Umbilical cord (tissue), 2 donors: Measurements from ENCODE around the gene HINT2. TPM values are rescaled to one million over a fixed set of nuclear protein-coding genes. Genes with fewer than 3 reads are reported as not detected.

ENCODE experiments used
- DNase-seq: peaks from one replicate; pipeline ENCODE4 v3.0.0-alpha.2; 2015; ENCODE audit warnings: low spot score
- total RNA-seq: library from RNA; depleted of rRNA; stranded (reverse); fragments of >200 nt; gene quantifications from one replicate; pipeline ENCODE4 v1.2.3, GENCODE V29; 2014; ENCODE audit warnings: low replicate concordance; ENCODE audit not compliant: insufficient read depth

HINT2 gene
- total RNA-seq: 2.9 TPM

- DNase-seq: peak; percentile 100
These were observed at the start of gene HINT2 for GRCh38 chr9:35814841-35815543. HINT2 (minus strand) TSS chr9:35815042; CDS start chr9:35814979, 63 bp downstream.

GRCh38 chr9:35863583-35863982 lies 48.7 kb upstream of the HINT2 start:
- DNase-seq: no peak

- no peak for DNase-seq
These were observed 47.5 kb upstream of the HINT2 start for GRCh38 chr9:35862328-35862727.

GRCh38 chr9:35861161-35861897 lies 46.5 kb upstream of the HINT2 start:
- no peak for DNase-seq

- no peak for DNase-seq
These were observed 45.1 kb upstream of the HINT2 start for GRCh38 chr9:35859990-35860339.

- DNase-seq: no peak
These were observed 44.6 kb upstream of the HINT2 start for GRCh38 chr9:35859310-35859989.

GRCh38 chr9:35858458-35858857 lies 43.6 kb upstream of the HINT2 start:
- no peak for DNase-seq

GRCh38 chr9:35856882-35857281 lies 42.0 kb upstream of the HINT2 start:
- DNase-seq: no peak

- DNase-seq: no peak
These were observed 41.4 kb upstream of the HINT2 start for GRCh38 chr9:35856206-35856605.

GRCh38 chr9:35854091-35854762 lies 39.4 kb upstream of the HINT2 start:
- DNase-seq: no peak

- no peak for DNase-seq
These were observed 38.3 kb upstream of the HINT2 start for GRCh38 chr9:35852876-35853865.

- no peak for DNase-seq
These were observed 37.5 kb upstream of the HINT2 start for GRCh38 chr9:35852267-35852815.

- peak; percentile 88 for DNase-seq
These were observed 33.1 kb upstream of the HINT2 start for GRCh38 chr9:35847792-35848572.

- DNase-seq: no peak
These were observed 31.3 kb upstream of the HINT2 start for GRCh38 chr9:35845824-35846771.

- peak; percentile 96 for DNase-seq
These were observed 29.9 kb upstream of the HINT2 start for GRCh38 chr9:35844628-35845270.

GRCh38 chr9:35842795-35843194 lies 28.0 kb upstream of the HINT2 start:
- no peak for DNase-seq

- DNase-seq: no peak
These were observed 27.3 kb upstream of the HINT2 start for GRCh38 chr9:35842020-35842745.

GRCh38 chr9:35841645-35841900 lies 26.7 kb upstream of the HINT2 start:
- no peak for DNase-seq
